Measurements from ENCODE around the gene USP10.

USP10 gene

DNA sequence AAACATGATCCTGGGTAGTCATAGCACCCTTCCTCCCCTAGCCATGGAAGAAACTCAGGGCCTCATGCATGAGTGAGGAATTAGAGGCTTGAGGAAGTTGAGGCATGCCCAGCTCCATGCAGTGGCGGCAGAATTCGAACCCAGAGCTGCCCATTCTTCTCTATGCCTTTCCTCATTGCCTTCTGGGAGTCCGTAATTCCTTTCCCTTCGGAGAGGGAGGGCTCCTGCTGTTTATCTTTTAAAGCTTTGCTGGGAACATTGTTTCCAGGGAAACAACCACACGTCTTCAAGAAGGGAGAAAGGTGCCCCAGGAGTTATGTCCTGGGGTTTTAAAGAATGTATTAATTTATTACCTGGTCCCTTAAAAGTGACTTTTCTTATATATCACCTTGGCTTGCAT lies 128.5 kb downstream of the USP10 start:
- no peak overlapping the region for H3K4me3 ChIP-seq (ENCODE audit: low read length)
- DNase-seq (ENCODE audit: low read depth): no peak
- no peak for TF ChIP-seq CTCF (conservative IDR thresholded peaks at IDR 0.05; ENCODE audit: low read length)
